ENCODE measurements around the gene TMA7B.

GRCh38 chr22:39939830-39940229, 20.4 kb upstream of the TMA7B start:
- TF ChIP-seq CTCF (IDR thresholded peaks at IDR 0.05) (no peak), EZH2 (IDR thresholded peaks at IDR 0.05) (no peak), EZH2phosphoT487 (IDR thresholded peaks at IDR 0.05) (no peak)
